HL-60 (cell line): ENCODE data around the gene TSHZ1.

Experiments
- DNase-seq, 2 experiments: peaks; one replicate each; pipeline ENCODE4 v3.0.0-alpha.2; 2010 to 2020; ENCODE audit warnings: low read depth in 1 of 2, low spot score in 1 of 2
- H3K27ac ChIP-seq: fragments of 250-450 bp; sonication (Bioruptor Pico); replicated peaks from 2 replicates; pipeline ENCODE4 v1.5.1; 2020; ENCODE audit warnings: mild to moderate bottlenecking, moderate library complexity
- H3K27me3 ChIP-seq: fragments of 250-450 bp; sonication (Bioruptor Pico); 2 replicates; pipeline ENCODE4 v1.5.1; 2021; ENCODE audit warnings: mild to moderate bottlenecking, moderate library complexity; ENCODE audit not compliant: insufficient read depth, poor library complexity, severe bottlenecking
- H3K4me3 ChIP-seq: replicated peaks from 2 replicates; pipeline ENCODE4 v1.5.1; 2011; ENCODE audit warnings: mild to moderate bottlenecking, control low read depth, low read length; ENCODE audit not compliant: insufficient read depth
- GABPA ChIP-seq: IDR thresholded peaks from 2 replicates; pipeline ENCODE4 v1.6.1; 2012; ENCODE audit warnings: low read depth
- POLR2AphosphoS5 ChIP-seq: IDR thresholded peaks from 2 replicates; pipeline ENCODE4 v1.6.1; 2012; ENCODE audit warnings: low read depth
- REST ChIP-seq: IDR thresholded peaks from 2 replicates; pipeline ENCODE4 v1.6.1; 2012; ENCODE audit warnings: low read depth; ENCODE audit not compliant: insufficient replicate concordance
- SPI1 ChIP-seq: IDR thresholded peaks from 2 replicates; pipeline ENCODE4 v1.6.1; 2012; ENCODE audit warnings: low read depth, mild to moderate bottlenecking, borderline replicate concordance
- TF ChIP-seq, protein P1 (sequence below): IDR thresholded peaks from one replicate; pipeline ENCODE4 v1.5.1; 2011; ENCODE audit warnings: low read length, control low read depth, inconsistent platforms; ENCODE audit not compliant: insufficient read depth

The TSHZ1 gene

GRCh38 chr18:75205514-75206132, 5.0 kb upstream of the TSHZ1 start:
- Histone ChIP-seq H3K4me3 (no peak overlapping the region), H3K27me3 (no peaks in the 10 kb centered on the region), H3K27ac (no peak overlapping the region)
- no peak for TF ChIP-seq REST
- no peak for TF ChIP-seq POLR2AphosphoS5
- TF ChIP-seq, protein P1, sequence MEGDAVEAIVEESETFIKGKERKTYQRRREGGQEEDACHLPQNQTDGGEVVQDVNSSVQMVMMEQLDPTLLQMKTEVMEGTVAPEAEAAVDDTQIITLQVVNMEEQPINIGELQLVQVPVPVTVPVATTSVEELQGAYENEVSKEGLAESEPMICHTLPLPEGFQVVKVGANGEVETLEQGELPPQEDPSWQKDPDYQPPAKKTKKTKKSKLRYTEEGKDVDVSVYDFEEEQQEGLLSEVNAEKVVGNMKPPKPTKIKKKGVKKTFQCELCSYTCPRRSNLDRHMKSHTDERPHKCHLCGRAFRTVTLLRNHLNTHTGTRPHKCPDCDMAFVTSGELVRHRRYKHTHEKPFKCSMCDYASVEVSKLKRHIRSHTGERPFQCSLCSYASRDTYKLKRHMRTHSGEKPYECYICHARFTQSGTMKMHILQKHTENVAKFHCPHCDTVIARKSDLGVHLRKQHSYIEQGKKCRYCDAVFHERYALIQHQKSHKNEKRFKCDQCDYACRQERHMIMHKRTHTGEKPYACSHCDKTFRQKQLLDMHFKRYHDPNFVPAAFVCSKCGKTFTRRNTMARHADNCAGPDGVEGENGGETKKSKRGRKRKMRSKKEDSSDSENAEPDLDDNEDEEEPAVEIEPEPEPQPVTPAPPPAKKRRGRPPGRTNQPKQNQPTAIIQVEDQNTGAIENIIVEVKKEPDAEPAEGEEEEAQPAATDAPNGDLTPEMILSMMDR = no peak
- no peak for TF ChIP-seq GABPA
- TF ChIP-seq SPI1 = no peak
- DNase-seq = no peak

- no peak for DNase-seq
- TF ChIP-seq, protein P1 = no peak
- TF ChIP-seq REST = no peak
- no peak; the same call in 1 of the 2 replicates for TF ChIP-seq POLR2AphosphoS5
- no peak for TF ChIP-seq SPI1
- TF ChIP-seq GABPA = no peak
- peak overlapping the region; percentile 90 for H3K4me3 ChIP-seq
- H3K27me3 ChIP-seq = no peaks in the 10 kb centered on the region
- peak overlapping the region; percentile 94 for H3K27ac ChIP-seq
Measured at GRCh38 chr18:75206452-75207309, 3.9 kb upstream of the TSHZ1 start.

DNA sequence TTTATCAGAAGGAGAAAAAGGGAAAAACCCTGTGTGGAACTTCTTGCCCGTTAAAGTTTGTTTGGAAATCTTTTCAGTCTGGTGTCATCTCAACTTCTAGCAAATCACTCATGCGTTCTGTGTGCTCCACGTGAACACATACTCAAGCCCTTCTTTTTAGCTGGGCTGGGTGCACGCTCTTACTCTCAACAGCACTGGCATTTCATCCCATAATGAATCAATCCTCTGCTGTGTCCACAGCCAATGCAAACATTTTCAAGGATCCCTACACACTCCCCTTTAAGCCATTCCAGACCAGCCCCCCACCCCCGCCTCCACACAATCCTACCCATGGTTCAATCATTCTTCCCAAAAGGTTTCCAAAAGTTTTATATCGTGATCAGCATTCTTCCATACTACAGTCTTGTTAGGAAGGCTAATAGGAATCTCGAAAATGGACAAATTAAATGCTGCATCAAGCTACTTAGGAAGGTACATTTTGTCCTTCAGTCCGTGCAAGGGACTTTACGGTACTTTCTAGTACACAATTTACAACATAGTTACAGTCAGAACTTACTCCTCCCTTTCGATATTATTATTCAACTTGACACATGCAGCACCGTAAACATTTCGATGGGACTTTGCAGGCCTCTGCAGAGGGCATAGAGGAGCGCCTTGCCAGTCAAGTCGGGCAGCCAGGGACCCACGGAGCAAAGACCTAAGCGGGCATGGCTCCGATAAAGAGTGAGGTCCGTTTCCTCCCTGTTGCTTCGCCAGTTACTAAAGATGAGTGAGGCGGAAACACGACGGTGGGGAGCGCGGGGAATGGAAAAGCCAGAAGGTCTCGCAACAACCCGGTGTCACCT, 3.1 kb upstream of the TSHZ1 start:
- TF ChIP-seq, protein P1 = no peak
- TF ChIP-seq SPI1 = 0 out of 2 replicates have a peak, but pooled peaks have one; percentile 10
- Histone ChIP-seq H3K27me3 (no peaks in the 10 kb centered on the region), H3K4me3 (peak overlapping the region; percentile 90), H3K27ac (peak overlapping the region; percentile 94)
- peak in 1 of 2 experiments; percentile 63 for DNase-seq
